Duodenal mucosa (tissue), 2 donors: ENCODE results near the gene METTL25B.

Experiments
- H3K27ac ChIP-seq: one replicate; pipeline ENCODE4 v1.7.0; 2013; ENCODE audit warnings: low read depth, low read length
- H3K27me3 ChIP-seq, 2 donors: one replicate each; pipeline ENCODE4 v1.7.0; 2013; ENCODE audit warnings: low read length in 2 of 2, control low read depth in 1 of 2; ENCODE audit not compliant: insufficient read depth in 2 of 2, control insufficient read depth in 1 of 2
- H3K36me3 ChIP-seq, 2 donors: one replicate each; pipeline ENCODE4 v1.7.0; 2013; ENCODE audit warnings: low read length in 2 of 2, control low read depth in 1 of 2; ENCODE audit not compliant: insufficient read depth in 2 of 2, control insufficient read depth in 1 of 2
- H3K4me1 ChIP-seq, 2 donors: one replicate each; pipeline ENCODE4 v1.7.0; 2013; ENCODE audit warnings: low read length in 2 of 2, control low read depth in 1 of 2; ENCODE audit not compliant: insufficient read depth in 2 of 2, control insufficient read depth in 1 of 2
- H3K4me3 ChIP-seq, 2 donors: one replicate each; pipeline ENCODE4 v1.7.0; 2013; ENCODE audit warnings: low read length in 2 of 2, low read depth in 1 of 2
- H3K9ac ChIP-seq, 2 donors: one replicate each; pipeline ENCODE4 v1.7.0; 2013; ENCODE audit warnings: low read length in 2 of 2, low read depth in 1 of 2
- H3K9me3 ChIP-seq, 2 donors: one replicate each; pipeline ENCODE4 v1.7.0; 2013; ENCODE audit warnings: low read length in 2 of 2, control low read depth in 1 of 2; ENCODE audit not compliant: control insufficient read depth in 1 of 2

METTL25B gene

GRCh38 chr1:156727926-156728598 is at the start of gene METTL25B:
TSS of gene METTL25B (plus strand) at chr1:156728469. CDS start at chr1:156729105, 636 bp downstream.
- peak within 1 kb of the TSS; percentile 99 to 100 for H3K4me3 ChIP-seq
- peaks cover 41 to 44% of the 10 kb centered on the region in 2 donors for H3K4me1 ChIP-seq
- H3K27me3 ChIP-seq = no peaks in the 10 kb centered on the region
- no peaks in the 10 kb centered on the region for H3K9me3 ChIP-seq
- peak within 1 kb of the TSS; percentile 100 for H3K9ac ChIP-seq
- peaks cover 19 to 30% of the 10 kb centered on the region in 2 donors for H3K36me3 ChIP-seq
- peak within 1 kb of the TSS; percentile 98 for H3K27ac ChIP-seq

DNA sequence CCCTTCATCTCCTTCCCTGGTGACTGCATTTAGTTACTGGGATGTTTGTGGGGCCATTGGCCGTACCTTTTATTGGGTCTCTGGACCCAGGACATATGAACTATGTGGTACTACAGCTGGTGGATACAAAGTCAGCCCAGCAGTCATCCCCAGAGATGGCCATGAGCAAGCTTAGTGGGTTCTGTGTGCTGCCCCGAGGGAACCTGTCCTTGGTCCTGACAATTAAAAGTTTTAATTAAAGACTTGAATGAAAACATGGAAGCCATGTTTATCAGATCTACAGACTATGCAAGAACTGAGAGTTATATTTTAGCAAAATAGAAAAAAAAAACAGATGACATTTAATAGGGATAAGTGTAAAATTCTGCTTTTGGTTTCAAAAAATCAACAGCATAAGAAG is 48.2 kb upstream of the METTL25B start:
- Histone ChIP-seq H3K9me3 (no peaks in the 10 kb centered on the region), H3K36me3 (no peaks in the 10 kb centered on the region), H3K4me1 (peaks cover 4 to 18% of the 10 kb centered on the region in 2 donors), H3K27me3 (peaks cover 50 to 72% of the 10 kb centered on the region in 2 donors), H3K9ac (no peak overlapping the region), H3K4me3 (no peak overlapping the region), H3K27ac (no peak overlapping the region)

GRCh38 chr1:156681196-156681960 is 46.9 kb upstream of the METTL25B start:
- Histone ChIP-seq H3K27me3 (peaks cover 42 to 60% of the 10 kb centered on the region in 2 donors), H3K36me3 (no peaks in the 10 kb centered on the region), H3K9me3 (no peaks in the 10 kb centered on the region), H3K4me1 (peaks cover 4 to 15% of the 10 kb centered on the region in 2 donors), H3K27ac (no peak overlapping the region), H3K9ac (no peak overlapping the region), H3K4me3 (no peak overlapping the region)

GRCh38 chr1:156682166-156682890 is 45.9 kb upstream of the METTL25B start:
- Histone ChIP-seq H3K27me3 (peaks cover 37 to 51% of the 10 kb centered on the region in 2 donors), H3K9ac (no peak overlapping the region), H3K9me3 (no peaks in the 10 kb centered on the region), H3K36me3 (no peaks in the 10 kb centered on the region), H3K4me3 (no peak overlapping the region), H3K4me1 (peaks cover 3 to 10% of the 10 kb centered on the region in 2 donors), H3K27ac (no peak overlapping the region)

DNA sequence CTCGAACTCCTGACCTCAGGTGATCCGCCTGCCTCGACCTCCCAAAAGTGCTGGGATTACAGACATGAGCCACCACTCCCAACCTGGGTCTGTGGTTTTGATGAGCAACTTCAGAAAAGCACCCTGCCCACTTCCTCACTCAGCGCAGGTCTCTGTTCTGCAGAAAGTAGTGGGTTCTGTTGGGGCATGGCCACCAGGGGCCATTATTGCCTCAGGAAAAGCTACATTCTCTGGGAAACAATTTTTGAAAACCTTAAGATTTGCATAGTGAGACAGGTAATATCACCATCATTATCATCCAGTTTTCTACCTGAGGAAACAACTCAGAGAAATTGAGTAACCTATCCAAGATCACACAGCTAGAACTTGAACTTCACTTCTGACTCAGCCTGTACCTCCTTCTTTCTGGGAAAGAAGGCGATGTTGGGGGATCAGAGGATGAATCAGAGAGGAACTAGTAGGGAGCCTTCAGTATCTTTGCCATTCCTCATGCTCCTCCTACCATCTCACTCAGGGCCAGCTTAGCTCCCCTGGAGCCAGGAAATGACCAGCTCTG is 44.0 kb upstream of the METTL25B start:
- Histone ChIP-seq H3K27ac (no peak overlapping the region), H3K36me3 (no peaks in the 10 kb centered on the region), H3K27me3 (peaks cover 21 to 41% of the 10 kb centered on the region in 2 donors), H3K9ac (no peak overlapping the region), H3K4me1 (peaks cover 2 to 3% of the 10 kb centered on the region in 2 donors), H3K4me3 (no peak overlapping the region), H3K9me3 (no peaks in the 10 kb centered on the region)

DNA sequence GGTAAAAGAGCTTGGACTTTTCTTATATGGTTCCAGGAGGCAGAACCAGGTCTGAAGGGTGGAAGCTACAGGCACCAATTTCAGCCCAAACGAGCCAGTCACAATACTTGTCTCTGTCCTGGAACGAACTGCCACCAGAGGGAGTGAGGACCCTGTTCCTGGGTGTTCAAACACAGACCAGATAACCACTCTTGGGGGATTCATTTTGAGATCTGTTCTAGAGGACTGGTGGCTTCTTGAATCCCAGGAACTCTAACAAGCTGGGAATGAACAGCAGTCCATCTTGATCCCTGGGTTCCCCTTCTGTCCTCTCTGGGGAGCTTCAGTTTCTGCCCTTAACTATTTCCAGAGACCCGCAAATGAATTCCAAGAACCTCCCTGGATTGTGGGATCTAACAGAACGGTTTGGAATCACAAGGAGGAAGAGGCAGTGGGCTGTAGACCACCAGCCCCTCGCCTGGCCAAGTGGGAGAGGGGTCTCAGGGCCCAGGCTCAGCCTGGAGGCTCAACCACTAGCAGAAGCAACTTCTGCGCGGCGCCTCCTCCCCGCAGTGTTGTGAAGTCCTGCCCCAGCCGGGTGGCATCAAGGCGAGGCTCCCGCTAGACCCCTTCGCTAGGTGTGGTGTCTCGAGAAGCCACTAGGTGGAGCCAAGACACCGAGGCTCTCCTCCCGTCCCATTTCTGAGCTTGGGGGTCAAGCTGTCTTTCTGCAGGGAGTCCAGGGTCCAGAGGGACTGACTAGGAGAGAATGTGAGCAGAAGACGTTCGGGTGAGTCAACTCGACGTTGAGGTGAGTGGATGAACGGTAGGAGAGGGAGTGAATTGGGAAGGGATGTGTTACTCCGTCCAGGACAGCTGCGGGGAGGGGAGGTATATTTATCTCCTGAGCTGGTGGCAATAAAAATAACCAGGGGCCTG is 39.0 kb upstream of the METTL25B start:
- Histone ChIP-seq H3K9ac (no peak overlapping the region), H3K27me3 (peaks cover 16 to 42% of the 10 kb centered on the region in 2 donors), H3K36me3 (no peaks in the 10 kb centered on the region), H3K4me3 (peak overlapping the region in 1 of 2 donors; percentile 40), H3K4me1 (peaks cover 27 to 36% of the 10 kb centered on the region in 2 donors), H3K27ac (no peak overlapping the region), H3K9me3 (no peaks in the 10 kb centered on the region)

GRCh38 chr1:156689953-156690674 is 38.2 kb upstream of the METTL25B start:
- Histone ChIP-seq H3K27ac (no peak overlapping the region), H3K9me3 (no peaks in the 10 kb centered on the region), H3K9ac (no peak overlapping the region), H3K36me3 (no peaks in the 10 kb centered on the region), H3K27me3 (peaks cover 16 to 38% of the 10 kb centered on the region in 2 donors), H3K4me1 (peaks cover 30 to 39% of the 10 kb centered on the region in 2 donors), H3K4me3 (no peak overlapping the region)

DNA sequence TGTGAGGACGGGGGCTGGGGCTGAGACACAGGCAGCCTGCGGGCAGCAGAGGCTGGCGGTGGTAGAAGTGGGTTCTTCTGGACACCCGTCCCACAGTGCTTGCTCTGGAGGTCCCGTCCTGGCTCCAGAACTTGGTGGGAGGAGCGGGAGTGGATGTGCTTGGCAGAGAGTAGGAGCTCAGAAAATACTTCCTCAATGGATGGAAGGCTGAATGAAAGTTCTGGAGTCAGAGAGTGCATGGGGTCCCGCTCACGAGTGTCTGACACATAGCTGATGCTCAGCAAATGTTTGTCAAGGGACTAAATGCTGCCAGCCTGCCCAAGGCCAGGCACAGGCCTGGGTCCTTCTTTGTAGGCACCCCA is 37.6 kb upstream of the METTL25B start:
- Histone ChIP-seq H3K27me3 (peaks cover 16 to 38% of the 10 kb centered on the region in 2 donors), H3K9ac (no peak overlapping the region), H3K9me3 (no peaks in the 10 kb centered on the region), H3K36me3 (no peaks in the 10 kb centered on the region), H3K4me1 (peaks cover 30 to 39% of the 10 kb centered on the region in 2 donors), H3K4me3 (no peak overlapping the region), H3K27ac (no peak overlapping the region)

DNA sequence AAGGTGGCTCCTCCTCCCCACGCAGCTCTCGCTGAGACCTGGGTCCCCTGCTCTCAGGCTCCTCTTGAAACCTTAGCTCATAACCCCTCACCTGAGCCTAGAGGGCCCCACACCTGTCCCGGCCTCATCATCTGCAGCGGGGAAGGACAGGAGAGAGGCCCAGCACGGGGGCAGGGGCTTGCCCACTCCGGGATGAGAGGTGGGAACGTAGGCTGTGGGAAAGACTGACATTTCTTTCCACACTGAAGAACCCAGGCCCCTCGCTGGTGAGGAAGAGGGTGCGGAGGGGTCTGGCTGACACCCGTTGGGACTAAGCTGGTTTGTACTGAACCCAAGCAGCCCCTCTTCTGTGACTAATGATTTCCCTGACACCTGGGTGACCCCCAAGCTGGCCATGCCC is 37.1 kb upstream of the METTL25B start:
- Histone ChIP-seq H3K9ac (no peak overlapping the region), H3K4me3 (no peak overlapping the region), H3K36me3 (no peaks in the 10 kb centered on the region), H3K27me3 (peaks cover 16 to 38% of the 10 kb centered on the region in 2 donors), H3K9me3 (no peaks in the 10 kb centered on the region), H3K4me1 (peaks cover 30 to 39% of the 10 kb centered on the region in 2 donors), H3K27ac (no peak overlapping the region)
